PC-9 (cell line): ENCODE data around the gene LARP4B. TPM values are rescaled to one million over a fixed set of nuclear protein-coding genes. Genes with fewer than 3 reads are reported as not detected.

Experiments
- BruUV-seq: library from RNA; stranded (reverse); fragments of 400-500 nt; replicated peaks from 2 replicates; lab custom pipeline; 2021; lab: Mats Ljungman, UMichigan
- CTCF ChIA-PET: fragments of 300-600 bp; sonication (Branson Sonifier 250); formaldehyde crosslinking; loops from one replicate; lab custom pipeline; 2022; ENCODE audit warnings: antibody characterized with exemption; lab: Charles Lee
- POLR2A ChIA-PET: fragments of 300-600 bp; sonication (Branson Sonifier 250); formaldehyde crosslinking; loops from one replicate; lab custom pipeline; 2022; ENCODE audit warnings: antibody characterized with exemption; ENCODE audit not compliant: unreplicated experiment; lab: Charles Lee
- DNase-seq, 2 experiments: peaks; one replicate each; pipeline versions ENCODE4 v3.0.0 to v3.0.0-alpha.2; 2015 to 2022; ENCODE audit warnings: mixed read lengths in 1 of 2
- H2AFZ ChIP-seq: fragments of 200-600 bp; sonication (generic); 2 replicates; pipeline ENCODE4 v1.8.1; 2017; ENCODE audit warnings: antibody characterized with exemption
- H3F3A ChIP-seq: fragments of 200-600 bp; sonication (generic); 2 replicates; pipeline ENCODE4 v1.8.1; 2017; ENCODE audit warnings: antibody characterized with exemption, mild to moderate bottlenecking, low read depth; ENCODE audit not compliant: insufficient read depth
- H3K27ac ChIP-seq: fragments of 200-600 bp; sonication (generic); 2 replicates; pipeline ENCODE4 v1.6.1; 2016; ENCODE audit warnings: mixed run types
- H3K27me3 ChIP-seq: fragments of 200-600 bp; sonication (generic); 2 replicates; pipeline ENCODE4 v1.6.1; 2016; ENCODE audit warnings: low read depth, mixed run types; ENCODE audit not compliant: insufficient read depth
- H3K36me3 ChIP-seq: fragments of 200-600 bp; sonication (generic); 2 replicates; pipeline ENCODE4 v1.6.1; 2016; ENCODE audit warnings: low read depth, mixed run types
- H3K4me1 ChIP-seq: fragments of 200-600 bp; sonication (generic); replicated peaks from 2 replicates; pipeline ENCODE4 v1.6.1; 2016; ENCODE audit warnings: mixed run types; ENCODE audit not compliant: insufficient read depth
- H3K4me2 ChIP-seq: fragments of 200-600 bp; sonication (generic); 2 replicates; pipeline ENCODE4 v1.6.1; 2017; ENCODE audit warnings: mixed run types
- H3K4me3 ChIP-seq: fragments of 200-600 bp; sonication (generic); 2 replicates; pipeline ENCODE4 v1.6.1; 2016; ENCODE audit warnings: mixed run types
- H3K79me2 ChIP-seq: fragments of 200-600 bp; sonication (generic); 2 replicates; pipeline ENCODE4 v1.6.1; 2017; ENCODE audit warnings: low read depth, mixed run types
- H3K9me2 ChIP-seq: fragments of 200-600 bp; sonication (generic); 2 replicates; pipeline ENCODE4 v1.8.1; 2017; ENCODE audit warnings: mild to moderate bottlenecking; ENCODE audit not compliant: insufficient read depth
- H3K9me3 ChIP-seq: fragments of 200-600 bp; sonication (generic); 2 replicates; pipeline ENCODE4 v1.8.1; 2016; ENCODE audit warnings: low read depth; ENCODE audit not compliant: insufficient read depth
- H4K20me1 ChIP-seq: fragments of 200-600 bp; sonication (generic); 2 replicates; pipeline ENCODE4 v1.8.1; 2017; ENCODE audit not compliant: insufficient read depth
- EZH2 ChIP-seq: fragments of 200-600 bp; sonication (generic); IDR thresholded peaks from 2 replicates; pipeline ENCODE4 v1.8.0; 2017; ENCODE audit warnings: antibody characterized with exemption, low read depth
- intact Hi-C: fragments of 100-400 bp; cut with micrococcal nuclease; formaldehyde crosslinking; loops from one replicate; pipeline ENCODE4 v1.10.0; 2022; ENCODE audit not compliant: unreplicated experiment
- total RNA-seq: library from RNA; stranded (reverse); gene quantifications from 2 replicates; pipeline ENCODE4 v1.2.3, GENCODE V29; 2021
- TF ChIP-seq, protein P1 (sequence below): fragments of 200-600 bp; sonication (generic); conservative IDR thresholded peaks from 2 replicates; pipeline ENCODE4 v1.6.1; 2017; ENCODE audit warnings: mixed run types, antibody characterized with exemption, mild to moderate bottlenecking, moderate library complexity

The LARP4B gene
- total RNA-seq, 1 experiment from 2014 or later = 93.4 TPM

GRCh38 chr10:821322-821721, 110.2 kb downstream of the LARP4B start:
- ChIA-PET POLR2A (no interaction called here), CTCF (no interaction called here)
- no peak for DNase-seq

DNA sequence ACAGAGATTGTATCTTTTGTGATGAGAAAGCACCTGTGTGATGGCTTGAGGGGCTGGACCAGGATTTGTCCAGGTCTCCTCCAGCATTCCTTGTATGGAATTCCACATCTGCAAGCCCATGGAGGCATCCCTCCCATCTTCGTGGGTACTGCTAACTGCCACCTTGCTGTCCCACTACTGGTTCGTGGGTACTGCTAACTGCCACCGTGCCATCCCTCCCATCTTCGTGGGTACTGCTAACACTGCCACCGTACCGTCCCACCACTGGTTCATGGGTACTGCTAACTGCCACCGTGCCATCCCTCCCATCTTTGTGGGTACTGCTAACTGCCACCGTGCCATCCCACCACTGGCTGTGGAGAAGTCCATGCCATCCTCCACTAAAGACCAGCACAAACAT, 111.7 kb downstream of the LARP4B start:
- no peak overlapping the region for H3K27ac ChIP-seq
- no peak overlapping the region for H3K4me3 ChIP-seq
- POLR2A ChIA-PET = no interaction called here
- no peaks in the 10 kb centered on the region for H3K9me3 ChIP-seq
- no TSS peak for BruUV-seq
- no peaks in the 10 kb centered on the region for H3K4me1 ChIP-seq
- no peak for TF ChIP-seq EZH2
- TF ChIP-seq, protein P1, sequence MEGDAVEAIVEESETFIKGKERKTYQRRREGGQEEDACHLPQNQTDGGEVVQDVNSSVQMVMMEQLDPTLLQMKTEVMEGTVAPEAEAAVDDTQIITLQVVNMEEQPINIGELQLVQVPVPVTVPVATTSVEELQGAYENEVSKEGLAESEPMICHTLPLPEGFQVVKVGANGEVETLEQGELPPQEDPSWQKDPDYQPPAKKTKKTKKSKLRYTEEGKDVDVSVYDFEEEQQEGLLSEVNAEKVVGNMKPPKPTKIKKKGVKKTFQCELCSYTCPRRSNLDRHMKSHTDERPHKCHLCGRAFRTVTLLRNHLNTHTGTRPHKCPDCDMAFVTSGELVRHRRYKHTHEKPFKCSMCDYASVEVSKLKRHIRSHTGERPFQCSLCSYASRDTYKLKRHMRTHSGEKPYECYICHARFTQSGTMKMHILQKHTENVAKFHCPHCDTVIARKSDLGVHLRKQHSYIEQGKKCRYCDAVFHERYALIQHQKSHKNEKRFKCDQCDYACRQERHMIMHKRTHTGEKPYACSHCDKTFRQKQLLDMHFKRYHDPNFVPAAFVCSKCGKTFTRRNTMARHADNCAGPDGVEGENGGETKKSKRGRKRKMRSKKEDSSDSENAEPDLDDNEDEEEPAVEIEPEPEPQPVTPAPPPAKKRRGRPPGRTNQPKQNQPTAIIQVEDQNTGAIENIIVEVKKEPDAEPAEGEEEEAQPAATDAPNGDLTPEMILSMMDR = no peak
- no peaks in the 10 kb centered on the region; the same call in 1 of the 2 replicates for H3K36me3 ChIP-seq
- H3F3A ChIP-seq = no peaks in the 10 kb centered on the region
- no peaks in the 10 kb centered on the region for H4K20me1 ChIP-seq
- no peaks in the 10 kb centered on the region for H3K79me2 ChIP-seq
- DNase-seq = no peak
- CTCF ChIA-PET = no interaction called here
- H3K9me2 ChIP-seq = no peaks in the 10 kb centered on the region
- H3K27me3 ChIP-seq = no peaks in the 10 kb centered on the region
- intact Hi-C loops = no loop called here
- no peak overlapping the region for H3K4me2 ChIP-seq
- no peak overlapping the region for H2AFZ ChIP-seq

More at GRCh38 chr10:821322-821721, 110.2 kb downstream of the LARP4B start:
- no peaks in the 10 kb centered on the region for H4K20me1 ChIP-seq
- no peak overlapping the region for H3K4me2 ChIP-seq
- intact Hi-C loops = no loop called here
- no peaks in the 10 kb centered on the region for H3K27me3 ChIP-seq
- no peaks in the 10 kb centered on the region for H3K9me2 ChIP-seq
- H3K79me2 ChIP-seq = no peaks in the 10 kb centered on the region
- BruUV-seq = no TSS peak
- H2AFZ ChIP-seq = no peak overlapping the region
- H3F3A ChIP-seq = no peaks in the 10 kb centered on the region
- H3K27ac ChIP-seq = no peak overlapping the region
- H3K9me3 ChIP-seq = no peaks in the 10 kb centered on the region
- TF ChIP-seq EZH2 = no peak
- TF ChIP-seq, protein P1 = no peak
- H3K36me3 ChIP-seq = no peaks in the 10 kb centered on the region; the same call in 1 of the 2 replicates
- H3K4me1 ChIP-seq = no peaks in the 10 kb centered on the region
- H3K4me3 ChIP-seq = no peak overlapping the region

DNA sequence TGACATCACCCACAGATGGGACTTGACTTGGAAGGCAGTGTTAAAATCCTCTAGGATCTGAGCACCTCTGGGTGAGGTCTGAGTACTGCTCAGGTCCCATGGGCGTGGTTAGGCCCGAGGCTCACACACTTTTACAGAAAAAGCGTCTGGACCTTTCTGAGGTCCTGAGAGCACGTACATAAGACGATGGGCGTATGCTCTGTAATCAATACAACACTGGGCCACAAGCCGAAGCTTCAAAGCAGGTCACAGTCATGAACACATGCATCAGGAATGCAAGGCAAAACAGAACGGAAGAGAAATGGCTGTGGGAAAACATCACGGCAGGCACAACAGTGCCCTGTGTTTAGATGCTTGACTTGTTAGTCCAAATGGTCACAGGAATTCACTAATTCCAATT, 112.2 kb downstream of the LARP4B start:
- no peaks in the 10 kb centered on the region for H3K79me2 ChIP-seq
- no peaks in the 10 kb centered on the region for H4K20me1 ChIP-seq
- no peaks in the 10 kb centered on the region for H3K27me3 ChIP-seq
- H3K36me3 ChIP-seq = no peaks in the 10 kb centered on the region; the same call in 1 of the 2 replicates
- intact Hi-C loops = no loop called here
- ChIA-PET POLR2A (no interaction called here), CTCF (no interaction called here)
- no peak overlapping the region for H3K4me3 ChIP-seq
- TF ChIP-seq, protein P1 = no peak
- no peak for TF ChIP-seq EZH2
- H2AFZ ChIP-seq = no peak overlapping the region
- H3F3A ChIP-seq = no peaks in the 10 kb centered on the region
- no peak for DNase-seq
- no peaks in the 10 kb centered on the region for H3K4me1 ChIP-seq
- H3K9me3 ChIP-seq = no peaks in the 10 kb centered on the region
- H3K4me2 ChIP-seq = no peak overlapping the region
- no peak overlapping the region for H3K27ac ChIP-seq
- BruUV-seq = no TSS peak
- H3K9me2 ChIP-seq = no peaks in the 10 kb centered on the region
